ENCODE results near the gene PACS2.
A peak's percentile ranks its signal among the peaks of the same experiment; 100 is the strongest.

Gene PACS2

GRCh38 chr14:105389534-105389933 lies 75.0 kb downstream of the PACS2 start:
- no peaks in the 10 kb centered on the region for H3K27me3 ChIP-seq (replicated peaks; ENCODE audit: control insufficient read depth, insufficient read depth, low read length)
- no peaks in the 10 kb centered on the region for H3K36me3 ChIP-seq (ENCODE audit: control insufficient read depth, insufficient read depth, low read length)
- H3K4me3 ChIP-seq (replicated peaks; ENCODE audit: low read depth, low read length): no peak overlapping the region
- DNase-seq (ENCODE audit: extremely low read depth, insufficient read length): peak; percentile 7
- no peak for TF ChIP-seq CTCF (IDR thresholded peaks at IDR 0.05; ENCODE audit: insufficient read depth, low read length, poor library complexity, severe bottlenecking)

- TF ChIP-seq CTCF (IDR thresholded peaks at IDR 0.05; ENCODE audit: insufficient read depth, low read length, poor library complexity, severe bottlenecking): no peak
- Histone ChIP-seq H3K36me3 (ENCODE audit: control insufficient read depth, insufficient read depth, low read length) (no peaks in the 10 kb centered on the region), H3K27me3 (replicated peaks; ENCODE audit: control insufficient read depth, insufficient read depth, low read length) (no peaks in the 10 kb centered on the region), H3K4me3 (replicated peaks; ENCODE audit: low read depth, low read length) (no peak overlapping the region)
- peak; percentile 5 for DNase-seq (ENCODE audit: extremely low read depth, insufficient read length)
Observed at GRCh38 chr14:105389976-105390848, 75.7 kb downstream of the PACS2 start.

- DNase-seq (ENCODE audit: extremely low read depth, insufficient read length): peak; percentile 3
- Histone ChIP-seq H3K27me3 (replicated peaks; ENCODE audit: control insufficient read depth, insufficient read depth, low read length) (no peaks in the 10 kb centered on the region), H3K4me3 (replicated peaks; ENCODE audit: low read depth, low read length) (no peak overlapping the region), H3K36me3 (ENCODE audit: control insufficient read depth, insufficient read depth, low read length) (no peaks in the 10 kb centered on the region)
- no peak for TF ChIP-seq CTCF (IDR thresholded peaks at IDR 0.05; ENCODE audit: insufficient read depth, low read length, poor library complexity, severe bottlenecking)
Observed at GRCh38 chr14:105390849-105391500, 76.4 kb downstream of the PACS2 start.

GRCh38 chr14:105391541-105391940 lies 77.0 kb downstream of the PACS2 start:
- peak; percentile 13 for DNase-seq (ENCODE audit: extremely low read depth, insufficient read length)
- no peaks in the 10 kb centered on the region for H3K36me3 ChIP-seq (ENCODE audit: control insufficient read depth, insufficient read depth, low read length)
- H3K4me3 ChIP-seq (replicated peaks; ENCODE audit: low read depth, low read length): no peak overlapping the region
- no peaks in the 10 kb centered on the region for H3K27me3 ChIP-seq (replicated peaks; ENCODE audit: control insufficient read depth, insufficient read depth, low read length)
- no peak for TF ChIP-seq CTCF (IDR thresholded peaks at IDR 0.05; ENCODE audit: insufficient read depth, low read length, poor library complexity, severe bottlenecking)

- no peak for TF ChIP-seq CTCF (IDR thresholded peaks at IDR 0.05; ENCODE audit: insufficient read depth, low read length, poor library complexity, severe bottlenecking)
- DNase-seq (ENCODE audit: extremely low read depth, insufficient read length): peak; percentile 3
- Histone ChIP-seq H3K4me3 (replicated peaks; ENCODE audit: low read depth, low read length) (no peak overlapping the region), H3K36me3 (ENCODE audit: control insufficient read depth, insufficient read depth, low read length) (no peaks in the 10 kb centered on the region), H3K27me3 (replicated peaks; ENCODE audit: control insufficient read depth, insufficient read depth, low read length) (no peaks in the 10 kb centered on the region)
Observed at GRCh38 chr14:105392131-105393090, 77.9 kb downstream of the PACS2 start.
